AG04449 (cell line): Measurements from ENCODE around the gene VSTM2B.

Source experiments
- CTCF ChIA-PET: fragments of 350-600 bp; formaldehyde crosslinking; extraction: SDS; loops from one replicate; lab custom pipeline; 2021; ENCODE audit warnings: antibody characterized with exemption; lab: Yijun Ruan, JAX
- POLR2A ChIA-PET: fragments of 400-600, 350-600 bp; formaldehyde crosslinking; extraction: SDS; loops from one replicate; lab custom pipeline; 2020; ENCODE audit warnings: antibody characterized with exemption, inconsistent platforms; lab: Yijun Ruan, JAX
- DNase-seq: peaks from one replicate; pipeline ENCODE4 v3.0.0-alpha.2; 2010; ENCODE audit warnings: low read depth, low spot score
- H3K4me3 ChIP-seq: 2 replicates; pipeline ENCODE4 v1.5.1; 2011; ENCODE audit warnings: low read depth, mild to moderate bottlenecking, control low read depth, low read length
- TF ChIP-seq, protein P1 (sequence below): IDR thresholded peaks from one replicate; pipeline ENCODE4 v1.5.1; 2011; ENCODE audit warnings: mild to moderate bottlenecking, moderate library complexity, low read length, control low read depth, inconsistent platforms; ENCODE audit not compliant: insufficient read depth; ENCODE audit errors: missing control alignments

VSTM2B gene

DNA sequence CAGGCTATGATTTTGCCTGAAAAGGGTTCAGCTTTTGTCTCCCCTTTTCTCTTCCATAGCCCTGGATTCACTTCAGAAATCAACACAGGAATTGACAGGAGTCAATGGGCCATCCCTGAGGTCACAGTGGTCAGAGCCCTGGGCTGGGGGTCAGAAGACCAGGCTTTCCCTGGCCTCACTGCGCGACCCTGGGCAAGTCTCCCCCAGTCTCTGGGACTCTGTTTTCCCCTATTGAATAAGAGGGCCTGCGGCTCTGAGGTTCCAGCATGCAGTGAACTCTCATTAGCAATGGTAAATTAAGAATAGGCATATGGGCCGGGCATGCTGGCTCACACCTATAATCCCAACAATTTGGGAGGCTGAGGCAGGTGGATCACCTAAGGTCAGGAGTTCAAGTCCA, 30.7 kb upstream of the VSTM2B start:
- TF ChIP-seq, protein P1, sequence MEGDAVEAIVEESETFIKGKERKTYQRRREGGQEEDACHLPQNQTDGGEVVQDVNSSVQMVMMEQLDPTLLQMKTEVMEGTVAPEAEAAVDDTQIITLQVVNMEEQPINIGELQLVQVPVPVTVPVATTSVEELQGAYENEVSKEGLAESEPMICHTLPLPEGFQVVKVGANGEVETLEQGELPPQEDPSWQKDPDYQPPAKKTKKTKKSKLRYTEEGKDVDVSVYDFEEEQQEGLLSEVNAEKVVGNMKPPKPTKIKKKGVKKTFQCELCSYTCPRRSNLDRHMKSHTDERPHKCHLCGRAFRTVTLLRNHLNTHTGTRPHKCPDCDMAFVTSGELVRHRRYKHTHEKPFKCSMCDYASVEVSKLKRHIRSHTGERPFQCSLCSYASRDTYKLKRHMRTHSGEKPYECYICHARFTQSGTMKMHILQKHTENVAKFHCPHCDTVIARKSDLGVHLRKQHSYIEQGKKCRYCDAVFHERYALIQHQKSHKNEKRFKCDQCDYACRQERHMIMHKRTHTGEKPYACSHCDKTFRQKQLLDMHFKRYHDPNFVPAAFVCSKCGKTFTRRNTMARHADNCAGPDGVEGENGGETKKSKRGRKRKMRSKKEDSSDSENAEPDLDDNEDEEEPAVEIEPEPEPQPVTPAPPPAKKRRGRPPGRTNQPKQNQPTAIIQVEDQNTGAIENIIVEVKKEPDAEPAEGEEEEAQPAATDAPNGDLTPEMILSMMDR, result no peak
- POLR2A ChIA-PET, result no interaction called here
- CTCF ChIA-PET, result no interaction called here
- DNase-seq, result no peak
- no peak overlapping the region for H3K4me3 ChIP-seq

DNA sequence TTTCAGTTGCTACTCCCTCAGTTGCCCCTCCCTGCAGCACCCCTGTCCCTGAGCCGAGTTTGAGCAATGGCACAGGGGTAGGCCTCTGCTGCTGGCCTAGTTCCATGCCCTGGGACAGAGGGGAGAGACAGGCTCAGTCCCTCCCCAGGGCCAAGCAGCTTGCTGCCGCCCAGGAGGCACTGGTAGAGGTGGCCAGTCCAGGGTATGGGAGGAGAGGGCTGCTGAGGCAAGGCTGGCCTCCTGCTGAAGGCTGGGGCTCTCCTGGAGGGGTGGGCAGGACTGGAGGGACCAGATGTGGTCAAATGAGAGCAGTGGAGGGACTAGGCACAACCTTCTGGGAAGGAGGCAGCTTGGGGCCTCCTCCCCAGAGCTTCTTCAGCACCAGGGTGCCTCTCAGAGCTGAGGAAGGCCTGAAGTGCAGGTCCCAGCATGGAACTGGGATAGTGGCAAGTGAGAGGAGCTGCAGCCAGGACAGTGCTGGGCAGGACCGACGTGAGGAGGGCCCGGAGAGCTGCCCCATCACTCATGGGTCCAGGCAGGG, 29.8 kb upstream of the VSTM2B start:
- POLR2A ChIA-PET, result no interaction called here
- DNase-seq, result no peak
- CTCF ChIA-PET, result no interaction called here
- no peak overlapping the region for H3K4me3 ChIP-seq
- TF ChIP-seq, protein P1, result no peak

DNA sequence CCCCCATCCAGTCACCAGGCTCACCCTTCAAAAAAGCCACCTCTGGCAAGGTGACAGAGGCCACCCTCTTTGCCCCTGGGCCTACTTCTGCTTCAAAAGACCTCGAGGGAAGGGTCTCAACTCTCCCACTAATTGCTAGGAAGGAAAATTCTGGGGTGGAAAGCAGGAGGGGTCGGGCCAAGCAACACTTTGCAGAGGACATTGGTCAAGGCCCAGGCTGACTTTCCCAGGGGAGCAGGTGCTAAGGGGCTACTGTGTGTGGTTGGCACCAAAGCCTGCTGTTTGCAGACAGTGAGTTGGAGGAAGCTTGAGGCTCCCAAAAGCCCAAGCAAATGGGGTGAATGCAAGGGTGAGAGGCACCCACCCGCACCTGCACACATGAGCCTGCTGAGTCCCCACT, 28.6 kb upstream of the VSTM2B start:
- CTCF ChIA-PET, result no interaction called here

DNA sequence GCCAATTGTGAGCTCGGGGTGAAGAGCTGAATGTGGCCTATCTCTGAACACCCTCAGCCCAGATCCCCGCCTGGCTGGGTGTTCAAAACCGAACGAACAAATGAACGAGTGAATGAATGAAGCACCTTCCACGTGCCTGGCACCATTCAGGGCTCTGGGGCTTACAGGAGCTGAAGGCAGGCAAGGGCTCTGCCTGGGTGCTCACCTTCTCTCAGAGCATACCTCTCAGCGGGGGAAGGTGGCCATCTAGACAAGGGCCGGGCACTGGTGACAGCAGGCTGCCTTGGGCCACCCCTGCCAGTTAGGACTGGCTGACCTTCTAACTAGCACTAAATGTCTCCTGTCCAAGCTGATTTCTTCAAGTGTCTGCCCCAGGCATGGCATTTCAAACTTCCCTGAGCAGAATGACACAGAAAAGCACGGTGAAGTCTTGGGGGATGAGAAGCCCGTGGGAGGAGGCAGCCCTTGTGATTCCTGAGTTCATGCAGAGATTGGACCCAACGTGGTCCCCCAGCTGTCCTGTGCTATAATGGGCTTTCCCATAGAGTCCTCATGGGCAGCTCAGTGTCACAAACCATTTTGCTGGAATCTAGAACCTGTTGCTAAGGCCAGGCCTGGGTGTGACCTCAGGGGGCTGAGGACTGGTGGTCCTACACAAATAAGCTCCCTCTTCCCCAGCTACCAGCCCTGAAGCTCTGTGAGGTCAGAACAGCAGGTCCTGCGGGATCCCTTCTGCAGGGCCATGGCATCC, 27.9 kb upstream of the VSTM2B start:
- POLR2A ChIA-PET, result no interaction called here
- TF ChIP-seq, protein P1, result no peak
- no peak overlapping the region for H3K4me3 ChIP-seq
- CTCF ChIA-PET, result no interaction called here
- no peak for DNase-seq

More for the DNA sequence above, 28.6 kb upstream of the VSTM2B start:
- no peak overlapping the region for H3K4me3 ChIP-seq
- DNase-seq, result no peak
- POLR2A ChIA-PET, result no interaction called here
- TF ChIP-seq, protein P1, result no peak

DNA sequence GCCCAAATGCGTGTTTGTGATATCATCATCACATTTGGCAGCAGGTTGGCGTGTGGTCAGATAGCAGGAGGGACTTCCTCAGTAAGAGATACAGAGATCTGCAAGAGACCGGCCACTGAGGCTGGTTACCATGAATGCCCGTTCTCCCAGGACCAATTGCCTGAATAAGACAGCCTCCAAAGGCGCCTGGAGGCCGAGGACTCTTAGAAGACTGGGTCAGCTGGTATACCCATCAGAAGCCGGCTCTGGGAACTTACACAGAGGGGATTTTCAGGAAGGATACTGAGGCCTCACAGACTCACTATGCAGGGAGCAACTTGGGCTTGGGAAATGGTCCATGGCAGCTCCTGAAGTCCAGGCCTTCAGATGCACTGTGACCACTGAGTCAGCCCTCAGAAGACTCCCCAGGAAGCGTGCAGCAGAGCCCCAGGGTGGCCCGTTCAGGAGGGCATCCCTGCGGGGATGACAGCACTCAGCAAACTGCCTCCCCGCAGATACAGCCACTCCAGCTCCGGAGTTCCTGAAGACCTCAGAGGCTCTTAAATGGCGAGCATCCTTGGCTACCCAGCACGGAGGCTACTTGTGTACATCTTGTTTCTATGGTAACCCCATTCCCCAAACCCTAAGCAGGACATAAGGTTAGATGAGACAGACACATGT, 26.4 kb upstream of the VSTM2B start:
- TF ChIP-seq, protein P1, result no peak
- CTCF ChIA-PET, result no interaction called here
- POLR2A ChIA-PET, result no interaction called here

DNA sequence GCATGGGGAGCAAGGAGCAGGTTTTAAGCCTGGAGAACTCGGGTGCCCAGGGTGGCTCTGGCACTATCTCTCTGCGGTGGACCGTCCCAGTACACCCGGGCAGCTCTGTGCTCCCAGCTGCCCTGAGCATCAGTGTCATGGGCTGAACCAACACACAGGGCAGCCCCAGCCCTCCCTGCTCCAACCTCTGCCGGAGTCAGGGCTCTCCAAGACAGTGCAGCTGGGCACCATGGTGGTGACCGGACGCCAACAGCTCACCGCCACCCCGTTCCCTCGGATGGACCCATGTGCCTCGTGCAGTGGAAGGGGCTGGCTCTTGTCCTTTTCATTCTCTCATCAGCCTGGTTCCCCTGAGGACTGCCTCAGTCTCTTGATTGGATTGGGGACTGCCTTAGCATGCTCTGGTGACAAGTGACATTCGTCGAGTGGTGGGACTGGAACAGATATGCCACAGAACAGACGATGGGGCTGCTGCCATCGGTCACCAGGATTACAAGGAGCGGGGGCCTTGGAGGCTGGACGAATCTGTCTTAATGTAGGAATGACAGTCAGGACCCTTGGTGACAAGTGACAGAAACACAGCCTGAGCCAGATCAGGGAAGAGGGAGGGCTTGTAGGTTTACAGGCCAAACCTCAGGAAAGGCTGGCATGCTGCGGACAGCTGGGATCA, 25.7 kb upstream of the VSTM2B start:
- TF ChIP-seq, protein P1, result no peak
- ChIA-PET POLR2A (no interaction called here), CTCF (no interaction called here)
- H3K4me3 ChIP-seq, result no peak overlapping the region
- DNase-seq, result no peak

More for the DNA sequence above, 26.4 kb upstream of the VSTM2B start:
- H3K4me3 ChIP-seq, result no peak overlapping the region
- DNase-seq, result no peak
